ENCODE data around the gene APPL1.
"Not testable (repeated sequence)": the region's sequence is repeated elsewhere in the genome, so short reads cannot be mapped to it uniquely, and the experiment has no call there.

The APPL1 gene

DNA sequence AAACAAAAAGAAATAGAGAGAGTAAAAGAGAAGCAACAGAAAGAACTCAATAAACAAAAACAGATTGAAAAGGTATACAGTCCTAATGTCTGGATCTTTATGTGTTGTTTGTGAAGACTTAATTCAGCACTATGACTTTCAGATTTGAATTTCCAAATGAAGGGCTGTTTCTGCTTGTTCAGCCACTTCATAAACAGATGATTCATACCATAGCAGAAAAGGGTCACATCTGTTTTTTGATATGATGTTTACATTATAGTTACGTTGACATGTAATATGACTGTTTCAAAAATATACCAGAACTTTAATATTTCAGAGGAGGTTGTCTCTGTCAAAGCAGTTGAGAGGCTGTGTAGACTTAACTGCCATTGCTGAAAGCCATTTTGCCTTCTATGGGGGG is 40.9 kb downstream of the APPL1 start:
- no peak for DNase-seq (ENCODE audit: low read depth)

DNA sequence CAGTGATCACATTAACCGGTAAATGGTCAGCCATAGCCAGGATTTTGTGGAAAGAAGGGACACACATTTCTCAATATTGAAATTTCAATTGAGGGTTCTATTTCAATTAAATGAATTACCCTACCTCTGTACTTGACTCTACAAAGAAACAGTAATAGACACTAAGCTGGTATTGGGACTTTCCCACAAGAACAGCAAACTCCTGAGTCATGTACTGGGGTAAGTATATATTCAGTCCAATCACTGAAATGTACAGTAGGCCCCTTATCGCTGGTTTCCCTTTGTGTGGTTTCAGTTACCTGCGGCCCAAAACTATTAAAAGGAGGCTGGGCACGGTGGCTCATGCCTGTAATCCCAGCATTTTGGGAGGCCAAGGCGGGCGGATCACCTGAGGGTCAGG is 47.3 kb downstream of the APPL1 start:
- no peak for DNase-seq (ENCODE audit: low read depth)

DNA sequence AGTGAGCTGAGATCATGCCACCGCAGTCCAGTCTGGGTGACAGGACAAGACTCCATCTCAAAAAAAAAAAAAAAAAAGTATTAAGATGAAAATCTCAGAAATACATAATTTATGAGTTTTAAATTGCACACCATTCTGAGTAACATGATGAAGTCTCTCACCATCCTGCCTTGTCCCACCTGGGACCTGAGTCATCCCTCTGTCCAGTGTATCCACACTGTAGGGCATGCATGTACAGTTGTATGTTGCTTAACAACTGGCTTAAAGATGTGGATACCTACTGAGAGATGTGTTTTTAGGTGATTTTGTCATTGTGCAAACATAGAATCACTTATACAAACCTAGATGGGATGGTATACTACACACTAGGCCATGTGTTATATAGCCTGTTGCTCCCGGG is 47.9 kb downstream of the APPL1 start:
- DNase-seq (ENCODE audit: low read depth) = no peak

DNA sequence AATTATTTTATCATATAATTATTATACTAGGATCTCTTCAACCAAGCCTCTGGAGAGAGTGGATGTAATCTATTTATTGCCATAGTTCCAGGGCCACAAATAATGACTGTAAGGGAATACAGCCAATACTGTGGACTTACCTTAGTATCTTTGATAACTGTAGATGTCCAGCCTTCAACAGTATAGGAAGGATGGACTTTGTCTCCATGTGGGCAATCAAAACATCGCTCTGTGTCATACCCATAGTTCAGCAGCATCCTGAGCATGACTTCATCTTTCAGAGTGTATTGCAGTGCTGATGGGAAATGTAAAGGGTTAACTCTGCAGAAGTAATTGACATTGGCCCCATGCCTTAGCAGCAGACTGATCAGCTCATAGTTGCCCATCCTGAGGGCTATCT is 50.7 kb downstream of the APPL1 start:
- DNase-seq (ENCODE audit: low read depth) = no peak

DNA sequence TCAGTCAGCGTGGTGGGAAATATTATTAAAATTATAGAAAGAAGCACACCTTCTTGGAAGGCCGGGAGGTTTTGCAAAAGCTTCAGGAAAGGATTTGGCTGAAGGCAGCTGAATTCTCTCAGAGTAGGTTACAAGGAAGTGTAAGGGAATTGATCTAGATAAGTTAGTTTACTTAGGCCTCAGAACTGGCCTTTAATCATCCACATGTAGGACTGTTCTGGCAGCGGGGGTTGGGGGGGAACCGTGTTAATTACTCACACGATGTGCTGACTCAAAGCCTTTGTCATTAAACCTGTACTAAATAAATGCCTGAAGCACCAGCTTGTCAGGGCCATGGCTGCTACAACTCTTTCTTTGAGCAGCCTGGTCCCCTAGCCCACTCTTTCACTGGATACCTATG is 52.2 kb downstream of the APPL1 start:
- DNase-seq (ENCODE audit: low read depth) = no peak

DNA sequence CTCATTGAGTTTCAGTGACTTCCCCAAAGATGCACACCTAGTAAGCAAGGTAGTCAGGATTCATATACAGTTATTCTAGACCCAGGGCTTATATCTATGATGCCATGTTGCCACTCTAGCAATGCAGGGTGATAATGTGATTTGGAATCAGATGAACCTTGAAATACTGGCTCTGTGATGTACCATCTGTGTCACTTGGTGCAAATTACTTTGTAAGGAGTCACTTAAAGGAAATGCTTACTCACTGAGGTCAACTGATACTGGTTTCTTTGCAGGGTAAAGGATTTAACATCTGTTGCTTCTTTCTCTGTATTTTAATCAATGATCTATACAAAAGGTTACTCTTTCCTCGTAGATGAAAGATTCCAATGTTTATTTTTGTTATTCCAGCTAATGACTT is 54.2 kb downstream of the APPL1 start:
- no peak for DNase-seq (ENCODE audit: low read depth)

DNA sequence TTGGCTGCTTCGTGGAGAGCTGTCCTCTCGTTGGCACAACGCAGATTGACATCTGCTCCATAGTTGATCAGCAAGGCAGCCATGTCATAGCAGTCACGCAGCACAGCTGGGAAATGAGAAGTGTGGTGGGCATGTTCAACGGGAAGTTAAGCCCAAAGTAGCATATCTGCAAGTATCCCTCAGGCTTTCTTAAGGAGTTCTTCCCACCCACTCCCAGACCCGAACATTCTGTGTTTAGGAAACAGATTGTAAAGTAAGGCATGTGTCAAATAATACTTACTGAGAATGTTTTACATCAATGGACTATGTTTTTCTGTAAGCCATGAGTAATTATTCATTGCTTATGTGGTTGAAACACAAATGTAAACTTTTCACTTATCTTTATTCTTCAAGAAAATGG is 55.8 kb downstream of the APPL1 start:
- DNase-seq (ENCODE audit: low read depth) = no peak

DNA sequence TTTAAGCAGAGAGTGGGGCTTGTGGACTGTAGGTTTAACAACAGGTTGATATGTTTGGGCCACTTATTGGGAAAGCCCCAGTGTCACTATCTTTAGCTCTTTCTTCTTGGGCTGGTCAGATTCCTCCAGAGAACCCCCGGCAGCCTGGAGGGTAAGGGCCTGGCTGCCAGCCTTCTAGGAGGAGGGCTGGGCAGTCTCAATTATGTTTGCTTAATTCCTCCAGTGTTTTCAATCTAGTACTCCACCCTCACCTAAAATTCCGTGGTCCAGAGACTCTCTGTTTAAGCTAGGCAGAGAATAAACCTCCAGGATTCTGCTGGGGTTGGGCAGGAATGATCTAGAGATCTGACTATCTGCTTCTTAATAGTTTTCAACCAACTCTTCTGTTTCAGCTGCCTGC is 59.7 kb downstream of the APPL1 start:
- DNase-seq (ENCODE audit: low read depth) = no peak

DNA sequence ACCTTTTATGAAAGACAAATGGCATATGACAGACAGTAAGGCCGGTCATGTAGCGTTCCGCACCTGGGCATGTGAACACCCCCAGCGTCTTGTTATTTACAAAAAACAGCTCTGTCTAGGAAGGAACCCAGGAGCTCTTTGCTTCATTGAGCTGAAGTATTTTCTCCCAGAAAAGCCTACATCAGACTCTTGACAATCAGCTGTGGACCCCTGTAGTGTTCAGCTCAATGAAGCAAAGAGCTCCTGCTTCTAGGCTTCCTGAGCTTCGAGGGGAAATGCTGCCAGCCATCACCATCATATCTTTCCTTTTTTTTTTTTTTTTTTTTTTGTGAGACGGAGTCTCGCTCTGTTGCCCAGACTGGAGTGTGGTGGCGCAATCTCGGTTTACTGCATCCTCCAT is 60.9 kb downstream of the APPL1 start:
- DNase-seq (ENCODE audit: low read depth) = no peak

DNA sequence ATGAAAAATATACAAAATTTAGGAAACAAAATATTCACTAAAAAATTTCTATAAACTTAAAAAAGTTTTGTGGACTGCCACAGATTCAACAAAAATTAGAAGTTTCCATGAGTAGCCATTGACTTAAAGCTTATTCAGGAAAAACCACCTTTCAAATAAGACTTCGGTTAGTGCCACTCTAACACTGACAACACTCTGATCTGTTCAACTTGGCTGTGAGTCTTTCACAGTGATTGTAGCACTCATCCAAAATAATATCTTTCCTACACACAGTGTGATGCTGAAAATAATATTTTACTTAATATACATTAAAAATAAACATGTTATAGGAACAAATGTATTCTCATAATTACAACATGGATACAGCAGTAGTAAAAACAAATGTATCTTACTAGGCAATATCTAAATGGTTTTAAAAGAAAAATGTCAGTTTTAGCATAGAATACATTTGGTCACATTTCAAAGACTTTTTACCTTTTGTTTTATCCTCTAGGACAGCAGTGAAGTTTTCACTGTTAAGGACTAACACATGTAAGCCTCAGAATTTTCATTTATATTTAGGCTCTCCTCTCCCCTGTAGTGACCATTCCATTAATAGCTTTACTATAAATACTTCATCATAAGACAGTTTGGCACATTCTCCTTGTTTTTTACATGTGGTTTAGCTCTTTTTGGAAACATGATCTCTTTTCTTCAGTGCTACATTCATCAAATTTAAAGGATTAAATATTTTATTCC is 64.8 kb downstream of the APPL1 start, which contains the start of gene ASB14:
ASB14 (minus strand) TSS at position 527 of the 738 bp plus-strand sequence. CDS start 652 bp downstream, outside the sequence.
- DNase-seq (ENCODE audit: low read depth) = no peak

DNA sequence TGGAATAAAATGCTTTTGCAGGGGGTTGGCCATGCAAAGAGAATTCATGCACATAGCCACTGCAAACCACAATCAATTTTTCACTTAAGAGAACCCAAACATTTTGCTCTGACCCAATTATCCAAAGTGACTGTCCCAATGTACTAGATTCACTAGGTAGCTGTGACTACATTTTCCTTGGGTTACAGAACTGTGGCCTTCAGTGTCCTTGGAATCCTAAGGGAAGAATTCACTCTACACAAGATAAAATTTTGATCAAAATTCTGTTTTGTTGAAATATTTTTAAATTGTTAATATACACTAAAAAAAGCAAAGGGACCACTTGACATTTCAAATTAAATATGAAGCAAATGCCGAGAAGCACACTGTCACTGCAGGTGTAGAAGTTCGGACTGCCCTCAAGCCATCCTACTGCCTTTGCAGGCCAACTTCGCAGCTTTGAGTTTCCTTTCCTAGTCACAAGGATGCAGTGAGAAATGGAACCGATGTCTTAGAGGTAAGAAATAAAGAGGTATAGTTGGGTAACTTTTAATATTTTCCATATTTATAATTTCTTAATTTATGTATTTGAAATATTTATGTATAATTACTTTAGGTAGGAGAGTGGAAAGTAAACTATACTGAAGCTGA is 65.5 kb downstream of the APPL1 start:
- no peak for DNase-seq (ENCODE audit: low read depth)

DNA sequence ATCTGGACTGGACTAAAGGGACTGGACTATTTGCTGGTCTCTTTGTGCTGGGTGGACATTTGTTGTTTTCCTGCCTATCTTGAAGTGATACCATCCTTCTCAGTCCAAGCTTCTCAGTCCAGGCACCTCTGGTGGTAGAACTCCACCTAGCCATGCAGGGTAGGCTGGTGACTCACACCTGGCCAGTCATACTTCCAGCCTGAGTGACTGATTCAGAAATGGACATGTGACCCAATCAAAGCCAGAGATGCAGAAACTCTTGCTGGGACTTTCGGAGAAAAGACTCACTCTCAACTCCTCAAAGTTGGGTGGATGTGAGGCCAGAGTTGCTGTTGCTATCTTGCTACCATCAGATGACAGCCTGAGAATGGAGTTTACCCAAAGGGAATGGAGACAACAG is 70.5 kb downstream of the APPL1 start:
- DNase-seq (ENCODE audit: low read depth) = no peak

DNA sequence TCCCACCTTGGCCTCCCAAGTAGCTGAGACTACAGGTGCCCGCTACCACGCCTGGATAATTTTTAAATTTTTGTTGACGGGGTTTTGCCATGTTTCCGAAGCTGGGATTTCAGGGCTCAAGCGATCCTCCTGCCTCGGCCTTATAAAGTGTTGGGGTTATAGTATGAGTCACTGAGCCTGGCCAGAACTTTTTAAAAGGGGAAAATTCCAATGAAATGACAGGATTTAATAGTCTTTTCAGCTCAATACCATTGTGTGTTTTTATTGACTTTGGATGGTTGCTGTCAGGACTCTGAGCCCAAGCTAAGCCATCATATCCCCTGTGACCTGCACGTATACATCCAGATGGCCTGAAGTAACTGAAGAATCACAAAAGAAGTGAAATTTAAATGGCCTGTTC is 76.0 kb downstream of the APPL1 start:
- not testable (repeated sequence) for DNase-seq (ENCODE audit: low read depth)

DNA sequence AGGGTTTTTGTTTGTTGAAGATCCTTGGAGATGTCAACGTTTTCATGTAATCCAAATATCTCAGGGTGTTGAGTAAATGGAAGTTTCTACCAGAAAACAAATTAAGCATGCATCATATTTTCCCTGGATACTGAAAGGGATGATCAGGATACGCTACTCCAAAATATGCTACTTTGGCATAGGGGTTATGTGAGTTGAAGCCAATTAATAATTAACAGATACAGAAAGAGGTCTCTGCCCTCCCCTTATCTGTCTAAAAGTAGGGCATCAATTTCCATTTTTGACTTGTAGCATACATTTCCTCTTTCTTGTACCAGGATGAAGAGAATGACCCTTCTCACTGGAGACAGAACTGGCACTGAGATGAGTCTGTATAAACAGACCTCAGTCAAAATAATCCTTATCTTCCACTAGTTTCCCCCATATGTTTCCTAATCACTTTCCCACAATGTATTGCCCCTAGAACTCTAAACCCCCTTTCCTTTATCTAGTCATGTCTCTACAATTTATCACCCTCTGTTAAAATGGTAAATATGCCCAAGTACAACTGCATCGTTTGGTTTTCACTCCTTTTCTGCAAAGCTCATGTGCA is 82.3 kb downstream of the APPL1 start:
- no peak for DNase-seq (ENCODE audit: low read depth)

DNA sequence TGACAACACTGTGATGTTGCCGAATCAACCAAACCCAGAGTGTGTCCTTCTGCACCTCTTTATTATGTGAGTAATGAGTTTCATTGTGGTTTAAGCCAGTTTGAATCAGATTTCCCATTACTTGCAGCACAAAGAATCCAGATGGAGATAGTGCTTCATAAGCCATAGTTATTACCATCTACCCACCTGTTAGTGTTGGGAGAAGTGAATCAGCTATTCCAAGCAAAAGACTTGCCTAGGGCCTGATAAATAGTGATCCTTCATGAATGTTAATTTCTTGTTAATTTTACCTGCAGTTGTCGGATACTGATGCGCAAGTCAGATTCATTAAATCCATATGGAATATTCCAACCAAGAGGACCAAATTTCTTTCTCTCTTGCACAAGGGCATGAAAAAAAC is 86.7 kb downstream of the APPL1 start:
- DNase-seq (ENCODE audit: low read depth) = no peak
